GM12878 (cell line): ENCODE data around the gene FLACC1. TPM values are rescaled to one million over a fixed set of nuclear protein-coding genes. Genes with fewer than 3 reads are reported as not detected.

Source experiments
- ATAC-seq: fragments of 200-7000 bp; cut with Tn5 transposase; 3 replicates; pipeline ENCODE4 v1.9.1; 2020; ENCODE audit warnings: mild to moderate bottlenecking, moderate library complexity
- BruUV-seq: library from RNA; stranded (reverse); fragments of 400-500 nt; replicated peaks from 2 replicates; lab custom pipeline; 2021; lab: Mats Ljungman, UMichigan
- CTCF ChIA-PET: fragments of 300-600 bp; sonication (Branson Sonifier 250); formaldehyde crosslinking; extraction: SDS; loops from one replicate; lab custom pipeline; 2021; ENCODE audit warnings: inconsistent platforms; lab: Yijun Ruan, JAX
- POLR2A ChIA-PET: fragments of 350-600 bp; formaldehyde crosslinking; extraction: SDS; loops from one replicate; lab custom pipeline; 2021; ENCODE audit warnings: inconsistent platforms; lab: Charles Lee
- RAD21 ChIA-PET: fragments of 300-600 bp; sonication (Branson Sonifier 250); formaldehyde crosslinking; loops from one replicate; lab custom pipeline; 2023; ENCODE audit warnings: antibody characterized with exemption; ENCODE audit not compliant: unreplicated experiment; lab: Charles Lee
- SMC1A ChIA-PET: fragments of 300-600 bp; sonication (Branson Sonifier 250); formaldehyde crosslinking; loops from one replicate; lab custom pipeline; 2023; ENCODE audit not compliant: unreplicated experiment, uncharacterized antibody; lab: Charles Lee
- DNase-seq: peaks from one replicate; pipeline ENCODE4 v3.0.0-alpha.2; 2011; ENCODE audit warnings: low read depth, low spot score
- FAIRE-seq: peaks from 3 replicates; lab custom pipeline; 2011; peaks lifted over from hg19 to GRCh38; lab: Jason Lieb, UNC
- H2AFZ ChIP-seq: 2 replicates; pipeline ENCODE4 v1.6.0; 2011; ENCODE audit warnings: low read depth, low read length, control low read depth; ENCODE audit not compliant: control insufficient read depth
- H3K27ac ChIP-seq: 2 replicates; pipeline ENCODE4 v1.5.1; 2011; ENCODE audit warnings: control low read depth; ENCODE audit not compliant: control insufficient read depth, insufficient read depth
- H3K27me3 ChIP-seq, 2 experiments: replicated peaks in 1 of 2; 2 replicates each; pipeline versions ENCODE4 v1.6.0 to v1.6.1; 2011; ENCODE audit warnings: low read length in 1 of 2; ENCODE audit not compliant: control insufficient read depth in 2 of 2, insufficient read depth in 2 of 2
- H3K36me3 ChIP-seq, 2 experiments: 2 replicates each; pipeline ENCODE4 v1.5.1; 2011; ENCODE audit warnings: low read length in 1 of 2; ENCODE audit not compliant: control insufficient read depth in 2 of 2, insufficient read depth in 2 of 2
- H3K4me1 ChIP-seq: 2 replicates; pipeline ENCODE4 v1.6.1; 2011; ENCODE audit warnings: mild to moderate bottlenecking, low read length, moderate library complexity, mixed read lengths; ENCODE audit not compliant: control insufficient read depth, insufficient read depth
- H3K4me2 ChIP-seq: 2 replicates; pipeline ENCODE4 v1.6.0; 2011; ENCODE audit warnings: control low read depth; ENCODE audit not compliant: control insufficient read depth, insufficient read depth
- H3K4me3 ChIP-seq: fragments of 200-600 bp; sonication (generic); 2 replicates; pipeline ENCODE4 v1.5.1; 2016
- H3K79me2 ChIP-seq: 2 replicates; pipeline ENCODE4 v1.6.0; 2011; ENCODE audit warnings: low read length; ENCODE audit not compliant: control insufficient read depth, insufficient read depth
- H3K9ac ChIP-seq: 2 replicates; pipeline ENCODE4 v1.8.0; 2011; ENCODE audit warnings: low read length, control low read depth, mixed read lengths; ENCODE audit not compliant: control insufficient read depth, insufficient read depth
- H3K9me3 ChIP-seq: replicated peaks from 3 replicates; pipeline ENCODE4 v1.5.1; 2011; ENCODE audit warnings: mild to moderate bottlenecking, low read length; ENCODE audit not compliant: control insufficient read depth, insufficient read depth
- H4K20me1 ChIP-seq: 2 replicates; pipeline ENCODE4 v1.6.0; 2011; ENCODE audit not compliant: control insufficient read depth, insufficient read depth
- BACH1 ChIP-seq: fragments of 450-650 bp; IDR thresholded peaks from 2 replicates; pipeline ENCODE4 v1.6.1; 2017; ENCODE audit warnings: mild to moderate bottlenecking, borderline replicate concordance
- BMI1 ChIP-seq: fragments of 450-650 bp; IDR thresholded peaks from 2 replicates; pipeline ENCODE4 v1.6.1; 2016; ENCODE audit warnings: mild to moderate bottlenecking, moderate library complexity, borderline replicate concordance
- CREB1 ChIP-seq: IDR thresholded peaks from 2 replicates; pipeline ENCODE4 v1.6.1; 2012; ENCODE audit warnings: low read depth, mild to moderate bottlenecking, inconsistent platforms
- E4F1 ChIP-seq: fragments of 450-650 bp; IDR thresholded peaks from 2 replicates; pipeline ENCODE4 v1.6.1; 2018; ENCODE audit warnings: borderline replicate concordance, mild to moderate bottlenecking; ENCODE audit not compliant: partially characterized antibody
- FOXM1 ChIP-seq: IDR thresholded peaks from 2 replicates; pipeline ENCODE4 v1.6.1; 2012; ENCODE audit warnings: low read depth, mild to moderate bottlenecking, inconsistent platforms, low read length, moderate library complexity
- IKZF2 ChIP-seq, 2 experiments: fragments of 450-650 bp; IDR thresholded peaks; 2 replicates each; pipeline ENCODE4 v1.6.1; 2017; ENCODE audit warnings: mild to moderate bottlenecking in 2 of 2, moderate library complexity in 2 of 2
- IRF3 ChIP-seq: fragments of 450-650 bp; IDR thresholded peaks from 2 replicates; pipeline ENCODE4 v1.6.1; 2014; ENCODE audit warnings: mild to moderate bottlenecking
- MAX ChIP-seq: IDR thresholded peaks from 2 replicates; pipeline ENCODE4 v1.6.1; 2012; ENCODE audit warnings: low read depth, low read length, improper control_type of control experiment
- MTA3 ChIP-seq: IDR thresholded peaks from 2 replicates; pipeline ENCODE4 v1.6.1; 2012; ENCODE audit warnings: low read length, inconsistent platforms, borderline replicate concordance
- NRF1 ChIP-seq: conservative IDR thresholded peaks from 2 replicates; pipeline ENCODE4 v1.6.1; 2011; ENCODE audit warnings: mild to moderate bottlenecking, low read depth, low read length, improper control_type of control experiment
- POLR2A ChIP-seq: IDR thresholded peaks from 2 replicates; pipeline ENCODE4 v1.6.1; 2011; ENCODE audit warnings: low read depth, mild to moderate bottlenecking, low read length
- POU2F2 ChIP-seq: IDR thresholded peaks from 3 replicates; pipeline ENCODE4 v1.6.1; 2011; ENCODE audit warnings: low read depth, mild to moderate bottlenecking, low read length, borderline replicate concordance
- RB1 ChIP-seq: fragments of 450-650 bp; formaldehyde crosslinking; IDR thresholded peaks from 2 replicates; pipeline ENCODE4 v1.6.1; 2017; ENCODE audit warnings: mild to moderate bottlenecking, borderline replicate concordance
- RFX5 ChIP-seq: IDR thresholded peaks from 2 replicates; pipeline ENCODE4 v1.6.1; 2011; ENCODE audit warnings: low read depth, low read length, improper control_type of control experiment
- SKIL ChIP-seq: fragments of 450-650 bp; IDR thresholded peaks from 2 replicates; pipeline ENCODE4 v1.6.1; 2017; ENCODE audit warnings: mild to moderate bottlenecking, low read depth, inconsistent platforms; ENCODE audit not compliant: poor library complexity, severe bottlenecking
- TCF3 ChIP-seq: IDR thresholded peaks from 2 replicates; pipeline ENCODE4 v1.6.1; 2012; ENCODE audit warnings: low read depth, mild to moderate bottlenecking, low read length, borderline replicate concordance; ENCODE audit not compliant: insufficient read depth
- WRNIP1 ChIP-seq: IDR thresholded peaks from 2 replicates; pipeline ENCODE4 v1.6.1; 2011; ENCODE audit warnings: low read depth, low read length, improper control_type of control experiment, borderline replicate concordance
- ZBED1 ChIP-seq: IDR thresholded peaks from 2 replicates; pipeline ENCODE4 v1.6.1; 2016; ENCODE audit warnings: borderline replicate concordance
- ZNF274 ChIP-seq: IDR thresholded peaks from one replicate; pipeline ENCODE4 v1.8.0; 2011; ENCODE audit not compliant: insufficient read length, insufficient read depth
- WGBS: methylation state at CpG from one replicate; pipeline ENCODE4 v1.1.6; 2016; ENCODE audit warnings: low lambda C conversion rate; ENCODE audit not compliant: insufficient replicate concordance, insufficient coverage; ENCODE audit errors: missing lambda C conversion rate; 5-methylcytosine and 5-hydroxymethylcytosine counted together
- in situ Hi-C: fragments of 300-500 bp; cut with MboI; formaldehyde crosslinking; loops from 9 replicates; pipeline ENCODE4 v1.14.3; 2018; ENCODE audit warnings: mixed read lengths
- intact Hi-C: fragments of 100-400 bp; cut with micrococcal nuclease; formaldehyde crosslinking; loops from one replicate; pipeline ENCODE4 v1.14.2; 2022; ENCODE audit not compliant: unreplicated experiment
- polyA plus RNA-seq, 11 experiments: library from polyadenylated mRNA; depleted of rRNA in 4 of 11; unstranded in 6 of 11; stranded (reverse) in 5 of 11; fragments of >200 nt; fragmentation: Nextera tagmentation in 4 of 11; fragmentation: Illumina TruSeq in 1 of 11; extraction: Ambion mirVana in 4 of 11; extraction: Trizol in 1 of 11; gene quantifications; 1 replicate in 1 of 11; 2 replicates in 10 of 11; pipeline versions ENCODE4 v1.2.1 to v1.2.3, GENCODE V29; 2011 to 2016; ENCODE audit warnings: inconsistent platforms in 2 of 11, missing spikeins in 2 of 11, low read depth in 1 of 11
- total RNA-seq, 4 experiments: library from RNA; depleted of rRNA in 3 of 4; stranded (reverse); fragments of >200 nt in 3 of 4; fragmentation: Illumina TruSeq in 1 of 4; extraction: Trizol in 1 of 4; gene quantifications; 2 replicates each; pipeline versions ENCODE4 v1.2.1 to v1.2.3, GENCODE V29; 2013 to 2021

Gene FLACC1
- total and polyA plus RNA-seq, 10 of the 15 experiments (the other 5 are each of a cell fraction or from before 2014, with no cell fraction given) = 0.08 to 0.54 (median 0.30) TPM; not detected in 2

GRCh38 chr2:201362396-201362795, 5.3 kb upstream of the FLACC1 start:
- no peak overlapping the region for H3K27ac ChIP-seq
- no peaks in the 10 kb centered on the region for H4K20me1 ChIP-seq
- TF ChIP-seq WRNIP1 (no peak), MAX (no peak), E4F1 (no peak), RFX5 (no peak), POLR2A (no peak), TCF3 (no peak), MTA3 (no peak), ZBED1 (no peak), BACH1 (no peak), NRF1 (no peak), ZNF274 (no peak), IRF3 (no peak), SKIL (no peak), BMI1 (no peak), POU2F2 (no peak), IKZF2 (IDR thresholded peaks at IDR 0.05) (no peak), RB1 (no peak), FOXM1 (no peak), CREB1 (no peak)
- TF ChIP-seq, all 136 proteins: peak for 0
- H3K79me2 ChIP-seq = no peaks in the 10 kb centered on the region
- intact Hi-C loops = no loop called here
- H3K9me3 ChIP-seq = peaks cover 2% of the 10 kb centered on the region
- no peak overlapping the region for H3K9ac ChIP-seq
- RAD21 ChIA-PET = interaction anchor here (0.6 to 6.3 kb wide), 3 partner anchors 125 to 186 kb away, joined by 3 to 79 read pairs (median 11); no protein-coding TSS in a partner anchor
- SMC1A ChIA-PET = interaction anchor here (0.9 to 2.2 kb wide), 6 partner anchors 21 to 128 kb away, joined by 3 to 14 read pairs (median 4); no protein-coding TSS in a partner anchor
- 96% methylated on average over 2 of the region's 2 CpGs for WGBS
- no peaks in the 10 kb centered on the region for H3K27me3 ChIP-seq
- no peaks in the 10 kb centered on the region; a peak in 1 of 4 replicates for H3K36me3 ChIP-seq
- in situ Hi-C loops = loop anchor here (5.0 kb wide), 2 partner anchors 120 to 175 kb away; no protein-coding TSS in a partner anchor
- no peak for FAIRE-seq
- DNase-seq = no peak
- H3K4me3 ChIP-seq = no peak overlapping the region
- H3K4me2 ChIP-seq = no peak overlapping the region
- H2AFZ ChIP-seq = no peak overlapping the region
- POLR2A ChIA-PET = interaction anchor here (1.0 kb wide), 1 partner anchor 179 kb away, joined by 3 read pairs; no protein-coding TSS in a partner anchor
- BruUV-seq = no TSS peak
- no peak for ATAC-seq
- no peaks in the 10 kb centered on the region for H3K4me1 ChIP-seq
- CTCF ChIA-PET = interaction anchor here (0.6 to 5.5 kb wide), 7 partner anchors 11 to 181 kb away, joined by 3 to 87 read pairs (median 4); no protein-coding TSS in a partner anchor
